GM08714 (cell line): ENCODE data around the gene EID3.
"Not testable (repeated sequence)": the region's sequence is repeated elsewhere in the genome, so short reads cannot be mapped to it uniquely, and the experiment has no call there.

Experiments used
- H3K4me3 ChIP-seq: fragments of 200-500 bp; sonication (Bioruptor generic); 2 replicates; pipeline ENCODE4 v1.5.1; 2014; ENCODE audit warnings: mild to moderate bottlenecking, low read length, inconsistent platforms
- ZNF274 ChIP-seq: IDR thresholded peaks from 2 replicates; pipeline ENCODE4 v1.6.1; 2012; ENCODE audit warnings: mild to moderate bottlenecking, low read depth, low read length

The EID3 gene

GRCh38 chr12:104313568-104314241 lies 10.2 kb downstream of the EID3 start:
- H3K4me3 ChIP-seq, result no peak overlapping the region
- TF ChIP-seq ZNF274, result no peak

- no peak for TF ChIP-seq ZNF274
- H3K4me3 ChIP-seq, result no peak overlapping the region
These were observed 10.7 kb downstream of the EID3 start for GRCh38 chr12:104314242-104314614.

- H3K4me3 ChIP-seq, result no peak overlapping the region
- no peak for TF ChIP-seq ZNF274
These were observed 12.0 kb downstream of the EID3 start for GRCh38 chr12:104315326-104316224.

DNA sequence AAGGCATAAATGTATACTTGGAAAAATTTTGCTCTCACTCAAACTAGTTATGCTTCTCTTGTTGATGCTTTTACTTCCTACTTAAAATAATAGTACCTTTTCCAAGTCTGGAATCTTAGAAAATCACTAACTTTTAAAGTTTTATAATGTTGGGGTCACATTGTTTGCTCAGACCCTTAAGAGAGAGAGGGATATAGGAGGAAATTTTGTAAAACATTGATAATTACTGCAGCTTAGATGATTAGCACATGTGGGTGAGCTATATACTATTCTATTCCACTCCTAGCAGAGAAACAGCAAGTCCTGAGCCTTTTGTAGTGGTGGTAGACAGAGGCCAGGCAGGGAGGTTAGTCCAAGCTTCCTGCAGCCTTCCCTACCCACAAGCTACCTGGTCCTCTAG lies 13.4 kb downstream of the EID3 start:
- no peak for TF ChIP-seq ZNF274
- H3K4me3 ChIP-seq, result no peak overlapping the region

GRCh38 chr12:104317538-104318210 lies 14.1 kb downstream of the EID3 start:
- H3K4me3 ChIP-seq, result no peak overlapping the region
- no peak for TF ChIP-seq ZNF274

DNA sequence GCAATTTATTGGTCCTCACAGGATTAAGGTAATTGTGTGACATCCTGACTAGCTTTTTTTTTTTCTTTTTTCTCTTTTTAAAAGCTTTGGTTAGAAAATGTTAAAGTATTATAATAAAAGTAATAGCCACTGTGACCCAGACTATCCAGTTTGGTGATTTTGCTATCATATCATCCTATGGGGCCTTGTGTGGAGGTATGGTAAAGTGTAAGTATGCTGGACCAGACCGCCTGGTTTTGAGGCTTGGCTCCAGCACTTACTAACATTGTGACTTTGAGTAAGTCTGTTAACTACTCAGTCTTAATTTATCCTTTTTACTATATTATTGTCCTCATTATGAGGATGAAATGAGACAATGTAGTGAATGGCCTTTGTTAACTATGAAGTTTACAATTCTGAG lies 15.5 kb downstream of the EID3 start:
- TF ChIP-seq ZNF274, result no peak

DNA sequence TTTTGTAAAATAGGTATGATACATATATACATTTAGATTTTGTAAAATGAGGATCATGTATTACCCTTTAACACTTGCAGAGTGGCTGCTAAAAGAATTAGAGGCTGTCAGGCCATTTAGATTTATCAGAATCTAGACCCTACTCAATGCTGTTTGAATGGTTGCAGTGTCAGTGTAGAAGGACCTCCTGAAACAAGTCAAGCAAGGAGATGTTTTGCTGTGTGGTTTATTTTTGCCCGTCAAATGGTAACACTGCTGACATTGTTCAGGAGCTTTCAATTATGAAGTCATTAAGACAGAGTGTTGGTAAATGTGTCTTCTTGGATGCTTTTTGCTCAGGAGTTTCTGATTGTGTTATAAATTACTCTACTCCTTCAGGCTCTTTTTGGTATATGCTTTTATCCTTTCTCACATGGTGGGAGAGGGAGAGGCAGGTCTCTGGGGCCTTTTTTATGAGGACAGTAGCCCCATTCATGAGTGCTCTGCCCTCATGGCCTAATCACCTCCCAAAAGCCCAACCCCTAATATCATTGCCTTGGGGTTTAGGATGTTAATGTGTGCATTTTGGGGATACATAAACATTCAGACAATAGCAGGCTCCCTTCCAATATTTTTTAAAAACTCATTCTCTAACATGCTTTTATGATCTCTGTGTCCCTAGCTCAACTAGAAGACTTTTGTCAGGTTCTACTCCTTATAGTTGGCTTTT lies 16.5 kb downstream of the EID3 start:
- H3K4me3 ChIP-seq, result no peak overlapping the region
- no peak for TF ChIP-seq ZNF274

More for the DNA sequence above, 15.5 kb downstream of the EID3 start:
- H3K4me3 ChIP-seq, result no peak overlapping the region

DNA sequence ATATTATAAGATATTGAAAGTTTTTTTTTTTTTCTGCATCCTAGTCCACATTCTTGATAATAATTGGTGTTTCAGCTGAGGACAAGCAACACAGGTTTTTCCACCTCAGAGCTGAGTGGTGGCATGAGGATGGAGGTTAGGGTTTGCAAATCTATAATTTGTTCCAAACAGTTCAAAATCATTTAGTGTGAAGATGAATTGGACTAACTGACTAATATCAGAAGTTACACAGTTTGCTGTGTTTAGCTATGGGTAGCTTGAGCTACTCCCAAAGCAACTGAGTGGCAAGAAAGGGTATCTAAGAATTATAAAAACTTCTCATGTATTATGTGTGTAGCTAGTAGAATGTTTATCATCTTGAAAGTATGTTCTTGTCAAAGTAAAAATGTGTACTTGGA lies 17.1 kb downstream of the EID3 start:
- no peak for TF ChIP-seq ZNF274
- no peak overlapping the region for H3K4me3 ChIP-seq

DNA sequence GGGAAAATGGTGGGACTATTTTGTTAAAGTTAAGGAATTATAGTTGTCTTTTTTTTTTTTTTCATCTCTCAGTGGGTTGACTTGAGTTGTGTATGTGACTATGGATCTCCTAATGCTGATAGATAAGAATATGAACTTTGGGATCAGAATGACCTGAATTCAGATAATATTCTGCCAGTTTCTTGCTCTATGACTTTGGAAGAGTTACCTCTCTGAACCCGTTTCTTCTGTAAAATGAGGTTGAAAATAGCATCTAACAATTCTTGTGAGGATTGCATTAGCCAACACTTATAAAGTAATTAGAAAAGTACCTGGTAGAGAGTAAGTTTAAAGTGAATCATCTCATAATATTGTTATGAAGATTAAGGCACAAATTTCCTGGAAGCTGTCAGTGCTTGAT lies 18.4 kb downstream of the EID3 start:
- H3K4me3 ChIP-seq, result no peak overlapping the region
- TF ChIP-seq ZNF274, result no peak

- H3K4me3 ChIP-seq, result not testable (repeated sequence)
These were observed 19.0 kb downstream of the EID3 start for GRCh38 chr12:104322533-104322932.

DNA sequence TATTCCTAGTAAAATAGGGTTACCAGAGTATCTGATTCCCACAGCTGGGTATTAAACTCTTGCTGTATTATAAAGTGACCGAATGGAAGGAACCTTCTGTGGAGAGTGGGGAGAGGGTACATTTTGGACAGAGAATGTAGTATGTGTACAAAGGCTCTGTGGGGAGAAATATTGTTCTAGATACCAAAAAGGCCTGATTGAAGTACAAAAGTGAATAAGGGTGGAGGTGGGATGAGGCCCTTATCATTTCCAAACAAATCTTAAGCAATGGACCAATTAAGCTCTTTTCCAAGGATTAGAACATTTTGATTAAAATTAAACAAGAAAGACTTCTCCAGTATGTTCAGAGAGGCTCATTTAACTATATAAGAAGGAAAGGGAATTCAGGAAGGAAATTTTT lies 20.4 kb downstream of the EID3 start:
- TF ChIP-seq ZNF274, result no peak
- no peak overlapping the region for H3K4me3 ChIP-seq

- H3K4me3 ChIP-seq, result not testable (repeated sequence)
These were observed 24.7 kb downstream of the EID3 start for GRCh38 chr12:104328278-104328677.

DNA sequence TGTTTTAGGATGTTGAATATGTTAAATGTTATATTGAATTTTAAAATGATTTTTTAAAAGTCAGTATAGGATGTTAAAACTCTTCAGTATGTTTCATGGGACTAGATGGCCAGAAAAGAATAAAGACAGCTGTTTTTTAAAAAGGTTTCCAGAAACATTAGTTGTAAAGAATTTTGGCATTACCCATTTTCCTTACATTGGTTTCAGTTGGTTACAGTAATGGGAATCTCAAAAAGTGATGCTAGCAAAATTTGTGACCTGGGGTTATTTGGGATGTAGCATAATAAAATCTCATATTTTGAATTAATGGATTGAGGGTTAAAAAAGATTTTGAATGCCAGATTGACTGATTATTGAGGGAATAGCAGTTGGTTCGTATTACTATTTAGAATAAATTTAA lies 25.3 kb downstream of the EID3 start:
- no peak for TF ChIP-seq ZNF274
- no peak overlapping the region for H3K4me3 ChIP-seq
